ENCODE measurements around the gene TSC2. TPM values are rescaled to one million over a fixed set of nuclear protein-coding genes. Genes with fewer than 3 reads are reported as not detected.

The TSC2 gene
- total RNA-seq, 1 donor from 2014 or later, result 194 TPM

DNA sequence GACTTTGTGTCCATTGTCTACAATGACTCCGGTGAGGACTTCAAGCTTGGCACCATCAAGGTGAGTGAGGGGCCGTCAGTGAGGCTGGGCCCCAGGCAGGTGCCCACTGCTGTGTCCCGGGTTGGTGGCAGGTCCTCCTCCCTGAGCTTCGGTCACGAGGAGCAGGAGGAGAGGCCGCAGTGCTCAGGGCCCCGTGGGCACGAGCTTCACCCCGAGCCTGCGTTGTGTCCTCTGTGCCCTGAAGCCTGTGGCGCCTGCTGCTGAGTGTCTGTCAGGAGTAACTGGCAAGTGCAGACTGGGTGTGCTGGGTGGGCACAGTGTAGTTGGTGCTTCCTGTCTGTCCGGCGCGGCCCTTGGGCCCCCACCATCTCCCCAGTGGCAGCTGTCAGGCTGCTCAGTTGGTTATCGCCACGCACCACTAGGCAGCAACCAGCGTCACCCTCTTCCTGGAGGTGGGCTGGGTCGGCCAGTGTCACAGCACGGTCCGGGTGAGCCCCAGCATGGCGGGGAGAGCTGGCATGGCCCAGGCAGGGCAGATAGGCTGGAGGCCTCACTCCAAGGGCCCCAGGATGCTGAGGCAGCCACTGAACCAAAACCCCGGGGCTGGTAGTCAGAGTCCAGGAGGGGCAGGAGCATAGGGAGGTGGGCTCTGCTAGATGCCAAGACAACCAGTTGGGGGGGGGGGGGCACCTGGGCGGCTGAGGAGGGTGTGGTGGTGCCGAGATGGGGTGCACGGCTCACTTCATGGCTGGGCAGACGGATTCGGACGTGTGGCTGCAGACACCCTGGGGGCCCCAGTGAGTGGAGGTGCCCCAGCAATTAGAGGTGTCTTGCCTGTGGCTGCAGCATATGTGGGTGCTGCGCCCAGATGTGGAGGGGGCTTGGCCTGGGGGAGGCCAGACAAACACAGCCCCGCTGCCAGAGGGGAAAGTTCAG lies 39.3 kb downstream of the TSC2 start:
- peaks cover 14% of the 10 kb centered on the region for H3K36me3 Mint-ChIP-seq (ENCODE audit: unreplicated experiment)
- no peak overlapping the region for H3K4me3 Mint-ChIP-seq (ENCODE audit: unreplicated experiment)
- no peaks in the 10 kb centered on the region for H3K9me3 Mint-ChIP-seq (ENCODE audit: unreplicated experiment)
- no peaks in the 10 kb centered on the region for H3K27me3 Mint-ChIP-seq (ENCODE audit: unreplicated experiment)
- H3K4me1 Mint-ChIP-seq (ENCODE audit: unreplicated experiment), result peaks cover 8% of the 10 kb centered on the region
- no peak for DNase-seq (ENCODE audit: extremely low spot score, unreplicated experiment)
- TF ChIP-seq, protein P1, sequence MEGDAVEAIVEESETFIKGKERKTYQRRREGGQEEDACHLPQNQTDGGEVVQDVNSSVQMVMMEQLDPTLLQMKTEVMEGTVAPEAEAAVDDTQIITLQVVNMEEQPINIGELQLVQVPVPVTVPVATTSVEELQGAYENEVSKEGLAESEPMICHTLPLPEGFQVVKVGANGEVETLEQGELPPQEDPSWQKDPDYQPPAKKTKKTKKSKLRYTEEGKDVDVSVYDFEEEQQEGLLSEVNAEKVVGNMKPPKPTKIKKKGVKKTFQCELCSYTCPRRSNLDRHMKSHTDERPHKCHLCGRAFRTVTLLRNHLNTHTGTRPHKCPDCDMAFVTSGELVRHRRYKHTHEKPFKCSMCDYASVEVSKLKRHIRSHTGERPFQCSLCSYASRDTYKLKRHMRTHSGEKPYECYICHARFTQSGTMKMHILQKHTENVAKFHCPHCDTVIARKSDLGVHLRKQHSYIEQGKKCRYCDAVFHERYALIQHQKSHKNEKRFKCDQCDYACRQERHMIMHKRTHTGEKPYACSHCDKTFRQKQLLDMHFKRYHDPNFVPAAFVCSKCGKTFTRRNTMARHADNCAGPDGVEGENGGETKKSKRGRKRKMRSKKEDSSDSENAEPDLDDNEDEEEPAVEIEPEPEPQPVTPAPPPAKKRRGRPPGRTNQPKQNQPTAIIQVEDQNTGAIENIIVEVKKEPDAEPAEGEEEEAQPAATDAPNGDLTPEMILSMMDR (IDR thresholded peaks at IDR 0.05), result no peak
- H3K27ac Mint-ChIP-seq (ENCODE audit: unreplicated experiment), result no peak overlapping the region

DNA sequence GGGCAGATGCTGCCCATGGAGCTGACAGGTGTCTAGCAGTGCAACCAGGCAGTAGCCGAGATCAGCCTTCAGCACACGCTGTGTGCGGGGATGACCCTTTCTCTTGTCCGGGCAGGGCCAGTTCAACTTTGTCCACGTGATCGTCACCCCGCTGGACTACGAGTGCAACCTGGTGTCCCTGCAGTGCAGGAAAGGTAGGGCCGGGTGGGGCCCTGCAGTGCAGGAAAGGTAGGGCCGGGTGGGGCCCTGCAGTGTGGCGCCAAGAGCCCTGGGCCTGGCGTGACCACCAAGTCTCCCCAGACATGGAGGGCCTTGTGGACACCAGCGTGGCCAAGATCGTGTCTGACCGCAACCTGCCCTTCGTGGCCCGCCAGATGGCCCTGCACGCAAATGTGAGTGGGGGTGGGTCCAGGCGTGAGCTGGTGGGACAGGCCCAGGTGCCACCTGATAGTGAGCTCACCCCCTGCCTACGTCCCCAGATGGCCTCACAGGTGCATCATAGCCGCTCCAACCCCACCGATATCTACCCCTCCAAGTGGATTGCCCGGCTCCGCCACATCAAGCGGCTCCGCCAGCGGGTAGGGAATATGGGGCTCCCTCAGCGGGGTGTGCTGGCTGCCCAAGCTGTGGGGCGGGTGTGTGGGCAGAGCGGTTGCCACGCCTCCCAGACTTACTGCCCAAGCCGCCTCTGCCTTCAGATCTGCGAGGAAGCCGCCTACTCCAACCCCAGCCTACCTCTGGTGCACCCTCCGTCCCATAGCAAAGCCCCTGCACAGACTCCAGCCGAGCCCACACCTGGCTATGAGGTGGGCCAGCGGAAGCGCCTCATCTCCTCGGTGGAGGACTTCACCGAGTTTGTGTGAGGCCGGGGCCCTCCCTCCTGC lies 40.2 kb downstream of the TSC2 start:
- Mint-ChIP-seq H3K9me3 (ENCODE audit: unreplicated experiment) (no peaks in the 10 kb centered on the region), H3K27ac (ENCODE audit: unreplicated experiment) (no peak overlapping the region), H3K4me3 (ENCODE audit: unreplicated experiment) (no peak overlapping the region), H3K36me3 (ENCODE audit: unreplicated experiment) (peaks cover 10% of the 10 kb centered on the region), H3K4me1 (ENCODE audit: unreplicated experiment) (peaks cover 8% of the 10 kb centered on the region), H3K27me3 (ENCODE audit: unreplicated experiment) (no peaks in the 10 kb centered on the region)
- DNase-seq (ENCODE audit: extremely low spot score, unreplicated experiment), result no peak
- TF ChIP-seq, protein P1 (IDR thresholded peaks at IDR 0.05), result no peak

DNA sequence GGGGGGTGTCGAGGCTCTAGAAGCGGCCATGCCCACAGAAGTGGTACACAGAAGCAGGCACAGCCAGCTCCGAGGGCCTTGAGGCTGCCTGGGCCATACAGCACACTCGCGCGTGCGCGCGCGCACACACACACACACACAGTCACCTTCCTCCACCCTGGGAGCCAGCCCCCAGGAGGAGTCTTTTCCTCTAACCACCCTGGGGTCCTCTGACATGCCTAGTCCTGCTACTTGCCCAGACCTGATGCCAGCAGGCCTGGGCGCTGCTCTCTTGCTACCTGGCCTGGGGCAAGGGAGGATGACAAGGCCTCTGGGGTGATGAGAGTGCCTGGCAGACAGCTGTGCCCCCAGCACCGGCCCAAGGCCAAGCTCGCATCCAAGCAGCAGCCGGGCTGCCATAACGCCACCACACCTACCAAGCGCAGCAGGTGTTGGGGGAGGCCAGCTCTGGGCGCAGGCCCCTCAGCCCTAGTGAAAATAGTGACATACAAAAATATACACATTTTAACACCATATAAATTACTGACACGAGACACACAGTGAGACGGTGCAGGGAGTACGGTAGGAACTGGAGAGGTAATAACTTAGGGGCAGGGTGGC lies 41.1 kb downstream of the TSC2 start:
- Mint-ChIP-seq H3K9me3 (ENCODE audit: unreplicated experiment) (no peaks in the 10 kb centered on the region), H3K36me3 (ENCODE audit: unreplicated experiment) (peaks cover 9% of the 10 kb centered on the region), H3K27ac (ENCODE audit: unreplicated experiment) (no peak overlapping the region), H3K27me3 (ENCODE audit: unreplicated experiment) (no peaks in the 10 kb centered on the region), H3K4me3 (ENCODE audit: unreplicated experiment) (no peak overlapping the region), H3K4me1 (ENCODE audit: unreplicated experiment) (peaks cover 8% of the 10 kb centered on the region)
- DNase-seq (ENCODE audit: extremely low spot score, unreplicated experiment), result no peak
- TF ChIP-seq, protein P1 (IDR thresholded peaks at IDR 0.05), result no peak

DNA sequence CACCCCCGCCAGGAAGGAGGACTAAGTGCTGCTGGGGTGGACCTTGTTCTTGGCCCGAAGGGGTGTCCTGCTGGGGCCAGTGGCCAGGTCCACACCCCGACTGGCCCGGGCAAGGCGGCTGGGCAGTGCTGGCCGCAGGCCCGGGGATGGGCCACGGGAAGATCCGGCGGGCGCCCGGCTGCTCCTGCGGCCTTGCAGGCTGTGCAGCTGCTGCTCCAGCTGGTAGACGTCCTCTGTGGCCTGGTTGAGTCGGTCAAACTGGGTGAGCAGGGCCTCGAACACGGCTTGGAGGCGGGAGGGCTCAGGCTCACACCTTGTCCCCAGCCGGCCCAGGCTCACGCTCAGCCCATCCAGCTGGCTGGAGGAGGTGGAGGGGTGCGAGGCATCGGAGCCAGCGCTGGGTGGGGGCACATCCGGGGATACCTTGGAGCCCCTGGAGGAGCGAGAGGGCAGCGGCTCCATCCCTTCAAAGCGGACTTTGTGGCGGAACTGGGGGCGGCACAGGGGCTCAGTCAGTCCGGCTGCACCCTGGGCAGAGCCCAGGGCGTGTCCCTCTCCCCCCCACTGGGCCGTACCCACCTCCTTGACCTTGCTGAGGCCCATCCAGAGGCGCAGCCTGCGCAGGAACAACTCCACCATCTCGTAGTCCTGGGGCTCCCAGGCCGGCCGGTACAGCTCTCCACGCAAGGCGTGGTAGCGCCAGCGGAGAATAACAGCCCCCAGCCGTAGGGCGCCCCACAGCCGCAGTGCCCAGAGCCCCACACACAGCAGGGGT lies 42.1 kb downstream of the TSC2 start:
- Mint-ChIP-seq H3K36me3 (ENCODE audit: unreplicated experiment) (peaks cover 9% of the 10 kb centered on the region), H3K4me1 (ENCODE audit: unreplicated experiment) (peaks cover 8% of the 10 kb centered on the region), H3K9me3 (ENCODE audit: unreplicated experiment) (no peaks in the 10 kb centered on the region), H3K27ac (ENCODE audit: unreplicated experiment) (no peak overlapping the region), H3K4me3 (ENCODE audit: unreplicated experiment) (no peak overlapping the region), H3K27me3 (ENCODE audit: unreplicated experiment) (no peaks in the 10 kb centered on the region)
- no peak for DNase-seq (ENCODE audit: extremely low spot score, unreplicated experiment)
- TF ChIP-seq, protein P1 (IDR thresholded peaks at IDR 0.05), result no peak

All from osteocyte (in vitro differentiated cells).